PC-9 (cell line): ENCODE measurements around the gene IP6K3. TPM values are rescaled to one million over a fixed set of nuclear protein-coding genes. Genes with fewer than 3 reads are reported as not detected.

Experiments
- BruUV-seq: library from RNA; stranded (reverse); fragments of 400-500 nt; replicated peaks from 2 replicates; lab custom pipeline; 2021; lab: Mats Ljungman, UMichigan
- CTCF ChIA-PET: fragments of 300-600 bp; sonication (Branson Sonifier 250); formaldehyde crosslinking; loops from one replicate; lab custom pipeline; 2022; ENCODE audit warnings: antibody characterized with exemption; lab: Charles Lee
- POLR2A ChIA-PET: fragments of 300-600 bp; sonication (Branson Sonifier 250); formaldehyde crosslinking; loops from one replicate; lab custom pipeline; 2022; ENCODE audit warnings: antibody characterized with exemption; ENCODE audit not compliant: unreplicated experiment; lab: Charles Lee
- DNase-seq, 2 experiments: peaks; one replicate each; pipeline versions ENCODE4 v3.0.0 to v3.0.0-alpha.2; 2015 to 2022; ENCODE audit warnings: mixed read lengths in 1 of 2
- H2AFZ ChIP-seq: fragments of 200-600 bp; sonication (generic); 2 replicates; pipeline ENCODE4 v1.8.1; 2017; ENCODE audit warnings: antibody characterized with exemption
- H3F3A ChIP-seq: fragments of 200-600 bp; sonication (generic); 2 replicates; pipeline ENCODE4 v1.8.1; 2017; ENCODE audit warnings: antibody characterized with exemption, mild to moderate bottlenecking, low read depth; ENCODE audit not compliant: insufficient read depth
- H3K27ac ChIP-seq: fragments of 200-600 bp; sonication (generic); 2 replicates; pipeline ENCODE4 v1.6.1; 2016; ENCODE audit warnings: mixed run types
- H3K27me3 ChIP-seq: fragments of 200-600 bp; sonication (generic); 2 replicates; pipeline ENCODE4 v1.6.1; 2016; ENCODE audit warnings: low read depth, mixed run types; ENCODE audit not compliant: insufficient read depth
- H3K36me3 ChIP-seq: fragments of 200-600 bp; sonication (generic); 2 replicates; pipeline ENCODE4 v1.6.1; 2016; ENCODE audit warnings: low read depth, mixed run types
- H3K4me1 ChIP-seq: fragments of 200-600 bp; sonication (generic); replicated peaks from 2 replicates; pipeline ENCODE4 v1.6.1; 2016; ENCODE audit warnings: mixed run types; ENCODE audit not compliant: insufficient read depth
- H3K4me2 ChIP-seq: fragments of 200-600 bp; sonication (generic); 2 replicates; pipeline ENCODE4 v1.6.1; 2017; ENCODE audit warnings: mixed run types
- H3K4me3 ChIP-seq: fragments of 200-600 bp; sonication (generic); 2 replicates; pipeline ENCODE4 v1.6.1; 2016; ENCODE audit warnings: mixed run types
- H3K79me2 ChIP-seq: fragments of 200-600 bp; sonication (generic); 2 replicates; pipeline ENCODE4 v1.6.1; 2017; ENCODE audit warnings: low read depth, mixed run types
- H3K9me2 ChIP-seq: fragments of 200-600 bp; sonication (generic); 2 replicates; pipeline ENCODE4 v1.8.1; 2017; ENCODE audit warnings: mild to moderate bottlenecking; ENCODE audit not compliant: insufficient read depth
- H3K9me3 ChIP-seq: fragments of 200-600 bp; sonication (generic); 2 replicates; pipeline ENCODE4 v1.8.1; 2016; ENCODE audit warnings: low read depth; ENCODE audit not compliant: insufficient read depth
- H4K20me1 ChIP-seq: fragments of 200-600 bp; sonication (generic); 2 replicates; pipeline ENCODE4 v1.8.1; 2017; ENCODE audit not compliant: insufficient read depth
- EZH2 ChIP-seq: fragments of 200-600 bp; sonication (generic); IDR thresholded peaks from 2 replicates; pipeline ENCODE4 v1.8.0; 2017; ENCODE audit warnings: antibody characterized with exemption, low read depth
- intact Hi-C: fragments of 100-400 bp; cut with micrococcal nuclease; formaldehyde crosslinking; loops from one replicate; pipeline ENCODE4 v1.10.0; 2022; ENCODE audit not compliant: unreplicated experiment
- total RNA-seq: library from RNA; stranded (reverse); gene quantifications from 2 replicates; pipeline ENCODE4 v1.2.3, GENCODE V29; 2021
- TF ChIP-seq, protein P1 (sequence below): fragments of 200-600 bp; sonication (generic); conservative IDR thresholded peaks from 2 replicates; pipeline ENCODE4 v1.6.1; 2017; ENCODE audit warnings: mixed run types, antibody characterized with exemption, mild to moderate bottlenecking, moderate library complexity

Gene IP6K3
- total RNA-seq, 1 experiment from 2014 or later, result not detected

GRCh38 chr6:33714385-33715040 is 32.2 kb downstream of the IP6K3 start:
- Histone ChIP-seq H3K4me1 (peaks cover 60% of the 10 kb centered on the region), H3K4me2 (no peak overlapping the region), H3F3A (peaks cover 25% of the 10 kb centered on the region), H2AFZ (no peak overlapping the region), H3K27me3 (no peaks in the 10 kb centered on the region), H3K27ac (no peak overlapping the region), H4K20me1 (no peaks in the 10 kb centered on the region), H3K4me3 (no peak overlapping the region), H3K9me2 (no peaks in the 10 kb centered on the region), H3K36me3 (0 out of 2 replicates have a peak, but pooled peaks cover 6% of the 10 kb centered on the region), H3K79me2 (peaks cover 17% of the 10 kb centered on the region), H3K9me3 (no peaks in the 10 kb centered on the region)
- CTCF ChIA-PET, result no interaction called here
- BruUV-seq, result no TSS peak
- TF ChIP-seq, protein P1, sequence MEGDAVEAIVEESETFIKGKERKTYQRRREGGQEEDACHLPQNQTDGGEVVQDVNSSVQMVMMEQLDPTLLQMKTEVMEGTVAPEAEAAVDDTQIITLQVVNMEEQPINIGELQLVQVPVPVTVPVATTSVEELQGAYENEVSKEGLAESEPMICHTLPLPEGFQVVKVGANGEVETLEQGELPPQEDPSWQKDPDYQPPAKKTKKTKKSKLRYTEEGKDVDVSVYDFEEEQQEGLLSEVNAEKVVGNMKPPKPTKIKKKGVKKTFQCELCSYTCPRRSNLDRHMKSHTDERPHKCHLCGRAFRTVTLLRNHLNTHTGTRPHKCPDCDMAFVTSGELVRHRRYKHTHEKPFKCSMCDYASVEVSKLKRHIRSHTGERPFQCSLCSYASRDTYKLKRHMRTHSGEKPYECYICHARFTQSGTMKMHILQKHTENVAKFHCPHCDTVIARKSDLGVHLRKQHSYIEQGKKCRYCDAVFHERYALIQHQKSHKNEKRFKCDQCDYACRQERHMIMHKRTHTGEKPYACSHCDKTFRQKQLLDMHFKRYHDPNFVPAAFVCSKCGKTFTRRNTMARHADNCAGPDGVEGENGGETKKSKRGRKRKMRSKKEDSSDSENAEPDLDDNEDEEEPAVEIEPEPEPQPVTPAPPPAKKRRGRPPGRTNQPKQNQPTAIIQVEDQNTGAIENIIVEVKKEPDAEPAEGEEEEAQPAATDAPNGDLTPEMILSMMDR, result no peak
- no peak for TF ChIP-seq EZH2
- DNase-seq, result no peak
- intact Hi-C loops, result no loop called here
- POLR2A ChIA-PET, result no interaction called here

DNA sequence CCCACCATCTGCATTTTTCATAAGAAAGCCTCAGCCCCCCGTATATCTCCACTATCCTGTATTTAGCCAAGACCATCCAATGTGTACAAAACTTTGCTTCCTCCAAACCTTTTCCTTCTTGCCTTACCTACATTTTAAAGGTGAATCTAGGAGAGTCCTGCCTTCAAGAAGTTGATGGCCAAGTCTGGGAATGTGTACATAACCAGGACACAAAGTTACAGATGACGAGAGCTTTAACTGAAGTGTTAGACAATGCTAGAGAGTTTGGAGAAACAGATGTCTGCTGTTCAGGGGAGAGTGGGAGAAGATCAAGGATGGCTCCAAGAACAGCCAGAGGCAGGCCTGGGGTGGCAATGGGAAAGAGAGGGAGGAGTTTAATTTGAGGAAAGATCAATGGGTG is 32.9 kb downstream of the IP6K3 start:
- H4K20me1 ChIP-seq, result no peaks in the 10 kb centered on the region
- intact Hi-C loops, result no loop called here
- no peak overlapping the region for H3K4me2 ChIP-seq
- H3F3A ChIP-seq, result peaks cover 25% of the 10 kb centered on the region
- H2AFZ ChIP-seq, result no peak overlapping the region
- H3K4me3 ChIP-seq, result no peak overlapping the region
- BruUV-seq, result no TSS peak
- no peak for DNase-seq
- no peaks in the 10 kb centered on the region for H3K9me2 ChIP-seq
- ChIA-PET POLR2A (no interaction called here), CTCF (no interaction called here)
- H3K27ac ChIP-seq, result no peak overlapping the region
- peaks cover 53% of the 10 kb centered on the region for H3K4me1 ChIP-seq
- TF ChIP-seq, protein P1, result no peak
- H3K9me3 ChIP-seq, result no peaks in the 10 kb centered on the region
- H3K36me3 ChIP-seq, result peaks cover 13% of the 10 kb centered on the region; the same call in 1 of the 2 replicates
- no peaks in the 10 kb centered on the region for H3K27me3 ChIP-seq
- peaks cover 23% of the 10 kb centered on the region for H3K79me2 ChIP-seq

GRCh38 chr6:33712914-33713313 is 33.8 kb downstream of the IP6K3 start:
- Histone ChIP-seq H3K9me2 (no peaks in the 10 kb centered on the region), H3K79me2 (peaks cover 23% of the 10 kb centered on the region), H3K27ac (no peak overlapping the region), H4K20me1 (no peaks in the 10 kb centered on the region), H3K9me3 (no peaks in the 10 kb centered on the region), H3K4me2 (no peak overlapping the region), H3K4me3 (no peak overlapping the region), H3K36me3 (peaks cover 16% of the 10 kb centered on the region; the same call in 1 of the 2 replicates), H3K4me1 (peaks cover 44% of the 10 kb centered on the region), H2AFZ (no peak overlapping the region), H3F3A (peaks cover 17% of the 10 kb centered on the region), H3K27me3 (no peaks in the 10 kb centered on the region)
- no peak for DNase-seq
- intact Hi-C loops, result no loop called here
- no TSS peak for BruUV-seq
- CTCF ChIA-PET, result no interaction called here
- POLR2A ChIA-PET, result no interaction called here
- no peak for TF ChIP-seq EZH2
- TF ChIP-seq, protein P1, result no peak
